Activated T-cell treated with anti-CD3 and anti-CD28 coated beads, Interleukin-2, amount 50 U/mL, for 48 hours (primary cell): ENCODE measurements around the gene LNP1.
"Not testable (repeated sequence)": the region's sequence is repeated elsewhere in the genome, so short reads cannot be mapped to it uniquely, and the experiment has no call there.

Source experiments
- DNase-seq, 2 experiments: peaks; one replicate each; pipeline ENCODE4 v3.0.0-alpha.2; 2020

The LNP1 gene

GRCh38 chr3:100437721-100438622 lies 36.6 kb downstream of the LNP1 start:
- no peak for DNase-seq

- DNase-seq, result no peak
Measured at GRCh38 chr3:100438623-100438974, 37.3 kb downstream of the LNP1 start.

GRCh38 chr3:100440895-100441294 lies 39.6 kb downstream of the LNP1 start:
- DNase-seq, result no peak

GRCh38 chr3:100443690-100444089 lies 42.4 kb downstream of the LNP1 start:
- no peak for DNase-seq

GRCh38 chr3:100447067-100447466 lies 45.7 kb downstream of the LNP1 start:
- DNase-seq, result not testable (repeated sequence)

GRCh38 chr3:100448079-100448478 lies 46.7 kb downstream of the LNP1 start:
- no peak for DNase-seq

- DNase-seq, result no peak
Measured at GRCh38 chr3:100449214-100449613, 47.9 kb downstream of the LNP1 start.

- no peak for DNase-seq
Measured at GRCh38 chr3:100454677-100455076, 53.3 kb downstream of the LNP1 start.

- no peak for DNase-seq
Measured at GRCh38 chr3:100455841-100456550, 54.7 kb downstream of the LNP1 start.

GRCh38 chr3:100456745-100457144 lies 55.4 kb downstream of the LNP1 start:
- DNase-seq, result no peak

- DNase-seq, result no peak
Measured at GRCh38 chr3:100457811-100458210, 56.5 kb downstream of the LNP1 start.

- no peak for DNase-seq
Measured at GRCh38 chr3:100458814-100459213, 57.5 kb downstream of the LNP1 start.

- DNase-seq, result no peak
Measured at GRCh38 chr3:100463002-100463401, 61.7 kb downstream of the LNP1 start.

- no peak for DNase-seq
Measured at GRCh38 chr3:100463646-100464155, 62.4 kb downstream of the LNP1 start.

GRCh38 chr3:100465892-100466777 lies 64.8 kb downstream of the LNP1 start:
- DNase-seq, result no peak

- no peak for DNase-seq
Measured at GRCh38 chr3:100467133-100467532, 65.8 kb downstream of the LNP1 start.

GRCh38 chr3:100468676-100469075 lies 67.3 kb downstream of the LNP1 start:
- no peak for DNase-seq

- no peak for DNase-seq
Measured at GRCh38 chr3:100470951-100471350, 69.6 kb downstream of the LNP1 start.

- DNase-seq, result no peak
Measured at GRCh38 chr3:100471444-100471843, 70.1 kb downstream of the LNP1 start.

- DNase-seq, result not testable (repeated sequence)
Measured at GRCh38 chr3:100477851-100478360, 76.6 kb downstream of the LNP1 start.

- not testable (repeated sequence) for DNase-seq
Measured at GRCh38 chr3:100478521-100478920, 77.2 kb downstream of the LNP1 start.

GRCh38 chr3:100480081-100480480 lies 78.7 kb downstream of the LNP1 start:
- no peak for DNase-seq

- DNase-seq, result no peak
Measured at GRCh38 chr3:100482176-100482575, 80.8 kb downstream of the LNP1 start.
